ACC112 (cell line): Measurements from ENCODE around the gene FAM20B.

Source experiments
- H2AFZ ChIP-seq: fragments of 200-600 bp; sonication (generic); one replicate; pipeline ENCODE4 v1.6.0; 2017; ENCODE audit warnings: antibody characterized with exemption, low read length; ENCODE audit not compliant: unreplicated experiment
- H3K27ac ChIP-seq: fragments of 200-600 bp; sonication (generic); 2 replicates; pipeline ENCODE4 v1.5.1; 2014; ENCODE audit warnings: low read depth, mild to moderate bottlenecking, antibody characterized with exemption, low read length, moderate library complexity
- H3K27me3 ChIP-seq: fragments of 200-600 bp; sonication (generic); 2 replicates; pipeline ENCODE4 v1.6.1; 2014; ENCODE audit warnings: mild to moderate bottlenecking, antibody characterized with exemption, low read length, moderate library complexity, mixed read lengths; ENCODE audit not compliant: insufficient read depth
- H3K36me3 ChIP-seq: fragments of 200-600 bp; sonication (generic); 2 replicates; pipeline ENCODE4 v1.6.1; 2016; ENCODE audit warnings: mild to moderate bottlenecking, antibody characterized with exemption, low read length, moderate library complexity, mixed read lengths; ENCODE audit not compliant: insufficient read depth
- H3K4me1 ChIP-seq: fragments of 200-600 bp; sonication (generic); one replicate; pipeline ENCODE4 v1.6.1; 2016; ENCODE audit warnings: low read length, mixed read lengths; ENCODE audit not compliant: insufficient read depth, unreplicated experiment, control insufficient read depth
- H3K4me3 ChIP-seq: fragments of 200-600 bp; sonication (generic); 2 replicates; pipeline ENCODE4 v1.5.1; 2014; ENCODE audit warnings: mild to moderate bottlenecking, low read depth, low read length
- H3K79me2 ChIP-seq: fragments of 200-600 bp; sonication (generic); one replicate; pipeline ENCODE4 v1.6.0; 2016; ENCODE audit warnings: low read length; ENCODE audit not compliant: control insufficient read depth, unreplicated experiment, insufficient read depth

Gene FAM20B

DNA sequence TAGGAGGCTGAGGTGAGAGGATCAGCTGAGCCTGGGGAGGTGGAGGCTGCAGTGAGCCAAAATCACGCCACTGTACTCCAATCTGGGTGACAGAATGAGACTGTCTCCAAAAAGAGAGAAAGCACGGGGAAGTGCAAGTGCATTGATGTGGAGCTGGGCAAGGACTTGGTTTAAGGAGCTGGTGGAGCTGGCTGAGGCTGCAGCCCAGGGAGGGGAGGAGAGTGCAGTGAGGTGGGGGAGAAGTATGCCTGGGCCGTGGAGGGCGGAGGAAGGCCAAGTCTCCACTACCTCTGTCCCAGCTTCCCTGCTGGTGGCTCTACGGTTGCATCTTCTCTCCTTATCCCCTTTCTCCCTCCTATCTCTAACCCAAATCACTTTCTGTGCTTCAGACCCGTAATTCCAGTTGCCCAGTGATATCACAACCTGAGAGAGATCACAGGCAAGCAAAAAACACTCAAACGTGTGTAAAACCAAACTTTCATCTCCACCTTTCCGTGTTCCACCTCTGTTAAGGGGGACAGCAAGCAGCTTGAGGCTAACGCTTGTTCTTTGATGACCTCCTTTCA lies 67.3 kb downstream of the FAM20B start:
- Histone ChIP-seq H2AFZ (no peak overlapping the region), H3K79me2 (no peaks in the 10 kb centered on the region), H3K4me1 (peaks cover 20% of the 10 kb centered on the region), H3K4me3 (no peak overlapping the region), H3K27ac (no peak overlapping the region), H3K36me3 (peaks cover 5% of the 10 kb centered on the region; the same call in 1 of the 2 replicates), H3K27me3 (no peaks in the 10 kb centered on the region)

DNA sequence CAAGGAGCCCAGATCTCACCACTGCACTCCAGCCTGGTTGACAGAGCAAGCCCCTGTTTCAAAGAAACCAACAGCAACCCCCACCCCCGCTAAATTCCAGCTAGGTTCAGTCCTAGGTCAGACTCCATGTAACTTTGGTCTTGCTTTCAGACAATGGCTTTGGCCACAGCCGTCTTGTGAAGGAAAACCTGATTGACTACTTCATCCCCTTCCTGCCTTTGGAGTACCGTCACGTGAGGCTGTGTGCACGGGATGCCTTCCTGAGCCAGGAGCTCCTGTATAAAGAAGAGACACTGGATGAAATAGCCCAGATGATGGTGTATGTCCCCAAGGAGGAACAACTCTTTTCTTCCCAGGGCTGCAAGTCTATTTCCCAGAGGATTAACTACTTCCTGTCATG lies 69.1 kb downstream of the FAM20B start:
- H3K79me2 ChIP-seq: no peaks in the 10 kb centered on the region
- peaks cover 5% of the 10 kb centered on the region; the same call in 1 of the 2 replicates for H3K36me3 ChIP-seq
- H3K4me3 ChIP-seq: no peak overlapping the region
- no peaks in the 10 kb centered on the region for H3K27me3 ChIP-seq
- H3K27ac ChIP-seq: no peak overlapping the region
- H3K4me1 ChIP-seq: peaks cover 20% of the 10 kb centered on the region
- H2AFZ ChIP-seq: no peak overlapping the region

DNA sequence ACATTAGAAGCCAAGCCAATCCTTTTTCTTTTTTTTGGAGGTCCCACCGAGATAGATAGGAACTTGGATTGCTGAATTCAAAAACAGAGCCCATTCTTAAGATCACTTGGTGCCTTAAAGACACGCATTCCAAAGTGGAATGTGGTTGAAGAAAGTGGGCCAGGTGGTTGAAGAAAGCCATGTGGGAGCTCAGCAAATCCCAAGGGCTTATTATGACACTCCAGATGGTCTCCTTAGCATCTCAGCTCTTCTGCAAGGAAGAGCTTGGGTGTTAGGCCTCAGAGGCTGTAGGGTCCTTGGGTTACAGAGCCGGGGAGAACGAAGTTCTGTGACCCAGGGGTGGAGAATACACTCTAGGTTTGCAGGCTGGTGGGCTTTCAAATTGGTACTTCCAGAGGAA lies 69.7 kb downstream of the FAM20B start:
- no peaks in the 10 kb centered on the region for H3K27me3 ChIP-seq
- H2AFZ ChIP-seq: no peak overlapping the region
- H3K36me3 ChIP-seq: peaks cover 5% of the 10 kb centered on the region; the same call in 1 of the 2 replicates
- H3K4me1 ChIP-seq: peaks cover 20% of the 10 kb centered on the region
- H3K79me2 ChIP-seq: no peaks in the 10 kb centered on the region
- H3K27ac ChIP-seq: no peak overlapping the region
- no peak overlapping the region for H3K4me3 ChIP-seq

DNA sequence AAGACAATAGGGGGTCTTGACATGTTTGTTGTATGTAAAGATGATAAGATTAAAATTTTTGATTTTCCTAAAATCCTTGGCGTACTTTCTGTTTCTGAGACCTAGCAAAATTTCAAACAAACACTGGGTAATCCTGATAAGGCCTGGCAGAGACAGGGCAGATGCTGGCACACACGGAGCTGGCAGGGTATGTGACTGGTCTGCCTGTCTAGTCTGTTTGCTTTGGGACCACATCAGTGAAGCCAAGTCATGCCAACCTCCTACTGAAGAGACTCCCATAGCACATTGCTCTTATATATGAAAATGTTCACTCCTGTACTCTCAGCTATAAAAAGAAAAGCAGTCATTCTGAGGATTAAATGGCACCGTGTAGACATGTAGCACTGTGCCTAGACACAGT lies 70.2 kb downstream of the FAM20B start:
- H3K27ac ChIP-seq: no peak overlapping the region
- peaks cover 5% of the 10 kb centered on the region; the same call in 1 of the 2 replicates for H3K36me3 ChIP-seq

DNA sequence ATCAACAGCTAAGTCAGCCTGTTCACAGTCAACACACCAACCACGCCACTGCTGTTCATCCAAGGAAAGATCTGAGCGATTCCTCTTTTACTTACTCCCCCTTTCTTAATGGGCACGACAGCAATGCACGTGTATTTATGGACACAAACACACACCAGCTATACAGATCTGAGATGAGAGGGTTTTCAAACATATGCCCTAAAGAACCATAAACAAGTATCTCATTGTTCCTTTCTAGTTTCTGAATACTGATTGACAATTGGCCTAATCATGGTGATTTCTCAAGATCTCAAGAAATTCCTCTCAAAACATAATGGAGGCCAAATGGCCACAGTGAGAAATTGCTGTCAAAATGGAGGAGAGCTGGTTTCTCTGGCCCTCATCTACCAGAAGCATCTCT lies 74.2 kb downstream of the FAM20B start:
- Histone ChIP-seq H3K4me1 (no peaks in the 10 kb centered on the region), H2AFZ (no peak overlapping the region), H3K27me3 (no peaks in the 10 kb centered on the region), H3K36me3 (peaks cover 12% of the 10 kb centered on the region; the same call in 1 of the 2 replicates), H3K27ac (no peak overlapping the region), H3K79me2 (no peaks in the 10 kb centered on the region), H3K4me3 (no peak overlapping the region)

More for the DNA sequence above, 70.2 kb downstream of the FAM20B start:
- H3K27me3 ChIP-seq: no peaks in the 10 kb centered on the region
- H3K4me1 ChIP-seq: peaks cover 20% of the 10 kb centered on the region
- no peak overlapping the region for H2AFZ ChIP-seq
- no peaks in the 10 kb centered on the region for H3K79me2 ChIP-seq
- no peak overlapping the region for H3K4me3 ChIP-seq

DNA sequence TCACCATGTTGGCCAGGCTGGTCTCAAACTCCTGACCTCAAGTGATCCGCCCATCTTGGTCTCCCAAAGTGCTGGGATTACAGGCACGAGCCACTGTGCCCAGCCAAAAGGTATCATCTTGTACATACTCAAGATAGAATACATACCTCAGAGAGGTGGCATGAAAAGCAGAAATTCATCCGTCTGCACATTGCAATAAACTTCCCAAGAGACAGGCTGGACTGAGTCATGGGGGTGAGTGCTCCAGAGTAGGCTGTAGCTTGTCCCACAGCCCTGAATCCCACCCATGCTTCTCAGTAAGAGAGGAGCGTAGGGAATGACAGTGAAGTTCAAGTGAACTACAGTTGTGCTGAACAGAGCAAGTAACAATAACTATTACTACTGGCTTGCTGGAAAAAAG lies 75.9 kb downstream of the FAM20B start:
- Histone ChIP-seq H3K27ac (no peak overlapping the region), H2AFZ (no peak overlapping the region), H3K27me3 (no peaks in the 10 kb centered on the region), H3K4me3 (no peak overlapping the region), H3K79me2 (no peaks in the 10 kb centered on the region), H3K36me3 (peaks cover 12% of the 10 kb centered on the region; the same call in 1 of the 2 replicates), H3K4me1 (no peaks in the 10 kb centered on the region)

DNA sequence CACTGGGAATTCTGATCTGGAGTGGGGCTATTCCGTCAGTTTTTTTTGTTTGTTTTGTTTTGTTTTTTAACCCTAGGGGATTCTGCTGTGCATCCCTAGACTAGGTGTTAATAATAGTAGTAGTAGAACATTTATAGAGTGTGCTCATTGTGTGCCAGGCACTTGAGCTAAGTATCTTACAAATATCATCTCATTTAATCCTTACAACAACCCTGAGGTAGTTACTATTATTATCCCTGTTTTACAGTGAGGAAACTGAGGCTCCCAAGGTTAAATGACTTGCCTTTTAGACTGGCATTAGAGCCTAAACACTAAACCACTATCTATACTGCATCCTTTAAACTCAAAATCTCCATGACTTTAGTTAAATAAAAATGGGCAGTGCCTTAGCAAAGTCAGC lies 78.3 kb downstream of the FAM20B start:
- H3K36me3 ChIP-seq: peaks cover 18% of the 10 kb centered on the region; the same call in 1 of the 2 replicates
- H3K27ac ChIP-seq: no peak overlapping the region
- no peak overlapping the region for H2AFZ ChIP-seq
- no peaks in the 10 kb centered on the region for H3K4me1 ChIP-seq
- H3K27me3 ChIP-seq: no peaks in the 10 kb centered on the region
- H3K4me3 ChIP-seq: no peak overlapping the region
- H3K79me2 ChIP-seq: peaks cover 5% of the 10 kb centered on the region

DNA sequence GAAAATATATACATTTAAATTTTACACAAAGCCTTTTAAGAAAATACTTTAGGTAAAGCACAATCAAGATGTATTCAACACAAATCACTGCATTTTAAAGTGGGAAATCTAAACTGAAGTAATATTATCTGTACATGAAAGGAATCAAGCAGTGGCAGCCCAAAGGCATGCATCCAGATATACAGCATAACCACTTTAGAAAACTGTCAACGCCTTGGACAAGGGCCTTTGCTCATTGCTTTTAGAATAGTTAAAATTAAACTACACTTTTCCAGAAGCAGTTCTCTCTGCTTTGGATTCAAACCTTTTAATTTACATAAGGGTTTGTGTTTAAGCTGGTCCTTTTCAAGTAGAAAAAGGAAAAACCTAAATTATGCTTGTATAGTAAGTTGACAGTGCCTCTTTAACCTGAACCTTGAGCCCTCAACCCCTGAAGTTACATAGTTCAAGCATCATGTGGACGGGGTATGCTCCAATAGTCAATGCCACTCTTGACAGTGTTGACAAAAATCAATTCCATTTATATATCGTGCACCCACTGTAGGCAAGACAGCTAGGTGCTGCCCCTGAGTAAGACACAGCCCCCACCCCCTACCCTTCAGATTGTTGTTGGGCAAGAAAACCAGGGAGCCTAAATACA lies 79.0 kb downstream of the FAM20B start:
- no peak overlapping the region for H3K4me3 ChIP-seq
- H3K27ac ChIP-seq: no peak overlapping the region
- H3K36me3 ChIP-seq: peaks cover 23% of the 10 kb centered on the region; the same call in 1 of the 2 replicates
- H2AFZ ChIP-seq: no peak overlapping the region
- H3K79me2 ChIP-seq: peaks cover 5% of the 10 kb centered on the region
- H3K27me3 ChIP-seq: no peaks in the 10 kb centered on the region
- no peaks in the 10 kb centered on the region for H3K4me1 ChIP-seq

DNA sequence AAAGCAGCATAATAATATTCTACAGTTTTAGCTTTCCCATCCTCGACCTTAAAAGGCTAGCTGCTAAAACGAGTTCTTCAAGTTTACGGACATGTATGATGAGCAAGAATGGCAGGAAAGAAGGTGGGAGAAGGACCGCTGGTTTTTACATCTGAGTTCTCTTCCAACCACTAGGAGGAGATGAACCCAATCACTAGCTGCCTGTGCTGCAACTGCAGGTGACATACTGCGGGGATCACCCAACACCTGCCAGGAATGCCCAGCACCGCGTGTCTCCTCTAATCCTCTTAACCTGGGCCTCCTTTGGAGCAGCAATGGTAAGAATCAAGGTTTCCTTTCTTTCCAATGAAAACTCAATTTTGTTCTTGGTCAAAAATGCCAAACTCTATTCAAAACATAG lies 79.7 kb downstream of the FAM20B start:
- Histone ChIP-seq H3K36me3 (peaks cover 28% of the 10 kb centered on the region; the same call in 1 of the 2 replicates), H3K27ac (no peak overlapping the region), H2AFZ (no peak overlapping the region), H3K4me3 (no peak overlapping the region), H3K4me1 (no peaks in the 10 kb centered on the region), H3K79me2 (peaks cover 5% of the 10 kb centered on the region), H3K27me3 (no peaks in the 10 kb centered on the region)

DNA sequence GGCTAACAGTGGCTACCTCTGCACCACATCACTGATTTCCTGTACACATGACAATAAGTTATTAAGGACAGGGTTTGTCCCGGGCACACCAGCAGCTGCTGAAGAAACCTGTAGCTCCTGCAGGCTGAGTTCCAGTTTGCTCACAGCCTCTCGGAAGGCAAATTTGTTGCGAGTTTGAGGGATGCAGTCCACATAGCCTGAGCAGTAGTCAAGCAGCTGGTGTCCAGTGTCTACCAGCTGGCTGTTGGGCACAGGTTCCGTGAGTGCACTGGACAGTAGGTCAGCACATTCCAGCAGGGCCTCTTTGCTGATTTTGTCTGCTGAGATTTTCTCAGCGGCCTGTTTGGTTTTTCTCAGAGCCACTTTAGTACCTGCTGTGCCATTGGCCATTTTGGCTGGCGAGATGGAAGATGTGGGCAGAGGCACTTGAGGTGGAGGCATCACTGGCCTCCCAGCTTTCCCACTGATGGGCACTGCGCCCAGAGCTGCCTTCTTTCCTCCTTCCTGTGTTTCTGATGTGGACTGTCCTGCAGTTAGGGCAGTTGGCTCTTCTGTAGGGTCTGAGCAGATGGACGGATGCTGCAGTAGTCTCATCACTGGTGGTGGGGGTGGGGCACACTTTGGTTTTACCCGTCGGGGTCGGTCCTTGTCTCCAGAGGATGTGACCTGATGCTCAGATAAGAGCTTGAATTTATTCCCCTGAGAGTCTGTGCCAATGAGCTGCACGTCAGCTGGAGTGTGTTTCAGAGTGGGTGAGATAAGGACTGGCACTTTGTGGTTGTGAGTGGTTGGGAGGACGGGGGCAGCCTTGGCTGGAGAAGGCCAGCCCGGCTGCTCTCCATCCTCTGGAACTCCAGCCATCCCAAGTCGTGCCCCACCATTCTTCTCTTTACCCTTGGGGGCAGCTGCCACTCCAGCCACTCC lies 82.3 kb downstream of the FAM20B start:
- Histone ChIP-seq H3K27me3 (no peaks in the 10 kb centered on the region), H3K27ac (no peak overlapping the region), H3K4me3 (no peak overlapping the region), H2AFZ (no peak overlapping the region), H3K4me1 (no peaks in the 10 kb centered on the region), H3K79me2 (peaks cover 5% of the 10 kb centered on the region), H3K36me3 (peaks cover 30% of the 10 kb centered on the region)
